Suprapubic skin (tissue), 4 donors: ENCODE results near the gene SYPL2.

Source experiments
- CTCF ChIP-seq, 2 donors: fragments of 200-600 bp in 1 of 2; fragments of 450-650 bp in 1 of 2; sonication (generic) in 1 of 2; IDR thresholded peaks; one replicate each; pipeline ENCODE4 v1.5.1; 2016 to 2019; ENCODE audit warnings: antibody characterized with exemption in 2 of 2, mild to moderate bottlenecking in 1 of 2, moderate library complexity in 1 of 2
- EP300 ChIP-seq: sonication (generic); formaldehyde crosslinking; IDR thresholded peaks from one replicate; pipeline ENCODE4 v1.6.1; 2017; ENCODE audit warnings: antibody characterized with exemption
- POLR2A ChIP-seq, 2 donors: fragments of 450-650 bp; IDR thresholded peaks; one replicate each; pipeline ENCODE4 v1.6.1; 2017; ENCODE audit warnings: antibody characterized with exemption in 2 of 2, mild to moderate bottlenecking in 2 of 2, moderate library complexity in 2 of 2
- POLR2AphosphoS5 ChIP-seq, 3 donors: sonication (generic); formaldehyde crosslinking; IDR thresholded peaks; one replicate each; pipeline ENCODE4 v1.6.1; 2017; ENCODE audit warnings: antibody characterized with exemption in 3 of 3

GRCh38 chr1:109528712-109529111 lies 62.4 kb downstream of the SYPL2 start:
- TF ChIP-seq CTCF (IDR thresholded peaks at IDR 0.05) (no peak), EP300 (no peak), POLR2A (IDR thresholded peaks at IDR 0.05) (no peak), POLR2AphosphoS5 (IDR thresholded peaks at IDR 0.05) (no peak)
